BJ (cell line): ENCODE measurements around the gene TRAF2. TPM values are rescaled to one million over a fixed set of nuclear protein-coding genes. Genes with fewer than 3 reads are reported as not detected.

ENCODE experiments used
- CTCF ChIA-PET: fragments of 350-600 bp; formaldehyde crosslinking; extraction: SDS; loops from one replicate; lab custom pipeline; 2021; ENCODE audit warnings: antibody characterized with exemption, inconsistent platforms; lab: Yijun Ruan, JAX
- POLR2A ChIA-PET: fragments of 300-600 bp; sonication (Branson Sonifier 250); formaldehyde crosslinking; extraction: SDS; loops from one replicate; lab custom pipeline; 2021; ENCODE audit warnings: antibody characterized with exemption; lab: Charles Lee
- DNase-seq: peaks from one replicate; pipeline ENCODE4 v3.0.0-alpha.2; 2011; ENCODE audit warnings: low read depth
- H3K27me3 ChIP-seq: 2 replicates; pipeline ENCODE4 v1.6.0; 2011; ENCODE audit warnings: low read length; ENCODE audit not compliant: control insufficient read depth, insufficient read depth
- H3K36me3 ChIP-seq: 2 replicates; pipeline ENCODE4 v1.5.1; 2011; ENCODE audit warnings: low read length; ENCODE audit not compliant: control insufficient read depth, insufficient read depth
- H3K4me3 ChIP-seq: 2 replicates; pipeline ENCODE4 v1.5.1; 2011; ENCODE audit warnings: low read depth, mild to moderate bottlenecking, control low read depth, low read length
- polyA plus RNA-seq: library from polyadenylated mRNA; depleted of rRNA; stranded (reverse); fragments of >200 nt; gene quantifications from 2 replicates; pipeline ENCODE4 v1.2.3, GENCODE V29; 2011
- TF ChIP-seq, protein P1 (sequence below): IDR thresholded peaks from 2 replicates; pipeline ENCODE4 v1.5.1; 2011; ENCODE audit warnings: low read depth, mild to moderate bottlenecking, control low read depth, inconsistent platforms, low read length, moderate library complexity; ENCODE audit not compliant: insufficient read depth

The TRAF2 gene
- polyA plus RNA-seq, 1 experiment: 13.6 TPM

DNA sequence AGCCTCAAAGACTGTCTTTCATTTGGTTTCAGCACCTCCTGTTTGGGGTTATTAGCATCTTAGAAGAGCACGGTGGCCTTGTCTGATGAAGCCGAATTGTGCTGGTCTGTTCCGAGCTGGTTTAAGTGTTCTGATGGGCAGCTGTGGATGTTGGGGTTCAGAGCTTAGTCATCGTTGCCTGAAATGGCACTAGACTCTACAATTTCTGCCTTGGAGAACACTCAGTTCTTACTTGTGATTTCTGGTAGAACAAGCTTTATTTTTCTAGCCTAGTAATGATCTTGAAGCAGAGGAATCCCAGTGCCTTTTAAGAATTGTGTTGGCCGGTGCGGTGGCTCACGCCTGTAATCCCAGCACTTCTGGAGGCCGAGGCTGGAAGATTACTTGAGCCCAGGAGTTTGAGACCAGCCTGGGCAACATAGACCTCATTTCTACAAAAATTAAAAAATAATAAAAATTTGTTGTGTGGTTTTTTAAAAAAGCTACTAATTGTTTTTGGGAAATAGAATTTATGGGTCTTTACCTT is 50.4 kb downstream of the TRAF2 start:
- ChIA-PET POLR2A (no interaction called here), CTCF (interaction anchor here (0.8 to 1.9 kb wide), 3 partner anchors 11 to 93 kb away, joined by 3 to 8 read pairs (median 5); no protein-coding TSS in a partner anchor)
- Histone ChIP-seq H3K27me3 (no peaks in the 10 kb centered on the region), H3K4me3 (no peak overlapping the region), H3K36me3 (peaks cover 19% of the 10 kb centered on the region)
- DNase-seq: no peak
- TF ChIP-seq, protein P1, sequence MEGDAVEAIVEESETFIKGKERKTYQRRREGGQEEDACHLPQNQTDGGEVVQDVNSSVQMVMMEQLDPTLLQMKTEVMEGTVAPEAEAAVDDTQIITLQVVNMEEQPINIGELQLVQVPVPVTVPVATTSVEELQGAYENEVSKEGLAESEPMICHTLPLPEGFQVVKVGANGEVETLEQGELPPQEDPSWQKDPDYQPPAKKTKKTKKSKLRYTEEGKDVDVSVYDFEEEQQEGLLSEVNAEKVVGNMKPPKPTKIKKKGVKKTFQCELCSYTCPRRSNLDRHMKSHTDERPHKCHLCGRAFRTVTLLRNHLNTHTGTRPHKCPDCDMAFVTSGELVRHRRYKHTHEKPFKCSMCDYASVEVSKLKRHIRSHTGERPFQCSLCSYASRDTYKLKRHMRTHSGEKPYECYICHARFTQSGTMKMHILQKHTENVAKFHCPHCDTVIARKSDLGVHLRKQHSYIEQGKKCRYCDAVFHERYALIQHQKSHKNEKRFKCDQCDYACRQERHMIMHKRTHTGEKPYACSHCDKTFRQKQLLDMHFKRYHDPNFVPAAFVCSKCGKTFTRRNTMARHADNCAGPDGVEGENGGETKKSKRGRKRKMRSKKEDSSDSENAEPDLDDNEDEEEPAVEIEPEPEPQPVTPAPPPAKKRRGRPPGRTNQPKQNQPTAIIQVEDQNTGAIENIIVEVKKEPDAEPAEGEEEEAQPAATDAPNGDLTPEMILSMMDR: no peak

DNA sequence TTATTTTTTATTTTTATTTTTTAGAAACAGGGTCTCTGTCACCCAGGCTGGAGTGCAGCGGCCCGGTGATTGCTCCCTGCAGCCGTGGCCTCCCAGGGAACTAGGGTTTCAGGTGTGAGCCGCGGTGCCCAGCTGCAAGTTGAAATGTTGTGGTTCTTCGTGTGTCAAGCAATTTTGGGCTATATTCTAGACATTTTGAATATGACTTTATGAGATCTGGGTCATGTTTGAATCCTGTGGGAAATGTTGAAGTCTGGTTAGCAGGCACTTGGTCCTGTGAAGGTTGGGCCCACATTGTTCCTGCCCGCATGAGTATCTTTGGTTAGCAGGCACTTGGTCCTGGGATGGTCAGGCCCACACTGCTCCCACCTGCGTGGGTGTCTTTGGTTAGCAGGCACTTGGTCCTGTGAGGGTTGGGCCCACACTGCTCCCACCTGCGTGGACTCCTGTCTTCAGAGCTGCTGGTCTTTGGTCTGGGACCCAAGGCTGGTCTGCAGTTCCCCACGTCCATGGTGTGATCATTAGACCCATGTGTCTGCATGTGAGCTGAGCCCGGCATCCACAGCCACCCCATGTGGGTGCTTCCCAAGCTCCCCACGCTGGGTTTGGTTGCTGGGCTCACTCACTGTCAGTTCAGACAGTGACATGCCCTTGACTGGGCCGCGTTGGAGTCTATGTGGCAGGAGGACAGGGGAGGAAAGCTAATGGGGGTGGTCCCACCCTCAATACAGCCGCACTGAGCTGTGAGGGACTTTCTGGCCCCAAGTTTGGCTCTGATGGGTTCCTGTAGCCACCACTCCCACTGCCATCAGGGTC is 51.1 kb downstream of the TRAF2 start:
- H3K36me3 ChIP-seq: peaks cover 23% of the 10 kb centered on the region
- TF ChIP-seq, protein P1: no peak
- ChIA-PET CTCF (interaction anchor here (1.5 to 1.9 kb wide), 2 partner anchors 10 to 92 kb away, joined by 5 to 8 read pairs; no protein-coding TSS in a partner anchor), POLR2A (no interaction called here)
- H3K27me3 ChIP-seq: no peaks in the 10 kb centered on the region
- H3K4me3 ChIP-seq: no peak overlapping the region
- no peak for DNase-seq

GRCh38 chr9:136939431-136939995 is 53.2 kb downstream of the TRAF2 start:
- TF ChIP-seq, protein P1: no peak
- ChIA-PET POLR2A (no interaction called here), CTCF (interaction anchor here (0.8 to 1.9 kb wide), 3 partner anchors 8 to 95 kb away, joined by 3 to 5 read pairs (median 3); no protein-coding TSS in a partner anchor)
- peaks cover 28% of the 10 kb centered on the region for H3K36me3 ChIP-seq
- DNase-seq: no peak
- H3K27me3 ChIP-seq: no peaks in the 10 kb centered on the region
- no peak overlapping the region for H3K4me3 ChIP-seq

DNA sequence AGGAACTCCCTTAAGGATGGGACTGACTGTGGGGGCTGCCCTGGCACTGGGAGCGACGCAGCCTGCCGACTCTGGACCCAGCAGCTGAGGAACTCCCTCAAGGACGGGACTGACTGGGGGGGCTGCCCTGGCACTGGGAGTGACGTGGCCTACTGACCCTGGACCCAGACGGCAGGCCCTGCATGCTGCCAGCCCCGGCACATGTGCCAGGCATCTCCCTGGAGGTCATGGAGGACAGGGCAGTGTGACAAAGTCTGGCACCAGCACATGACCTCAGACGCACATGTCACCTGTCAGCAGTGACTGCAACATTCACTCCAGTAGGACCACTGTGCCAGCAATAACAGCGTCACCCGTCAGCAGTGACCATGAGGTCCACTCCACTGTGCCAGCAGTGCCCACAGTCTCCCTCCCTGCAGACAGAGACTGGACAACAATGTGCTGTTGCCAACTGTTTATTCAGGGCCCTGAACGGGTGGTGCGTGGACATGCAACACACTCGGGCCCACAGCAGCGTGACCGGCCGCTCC is 53.7 kb downstream of the TRAF2 start:
- ChIA-PET CTCF (interaction anchor here (1.9 kb wide), 1 partner anchor 8 kb away, joined by 5 read pairs; no protein-coding TSS in a partner anchor), POLR2A (no interaction called here)
- peaks cover 28% of the 10 kb centered on the region for H3K36me3 ChIP-seq
- no peak for DNase-seq
- TF ChIP-seq, protein P1: no peak
- H3K27me3 ChIP-seq: no peaks in the 10 kb centered on the region
- H3K4me3 ChIP-seq: no peak overlapping the region
